Fibroblast of pulmonary artery (primary cell): ENCODE results near the gene ELOVL6.

ENCODE experiments used
- DNase-seq: peaks from one replicate; pipeline ENCODE4 v3.0.0-alpha.2; 2010; ENCODE audit warnings: low read depth
- H3K4me3 ChIP-seq: replicated peaks from 2 replicates; pipeline ENCODE4 v1.5.1; 2011; ENCODE audit warnings: low read depth, mild to moderate bottlenecking, control low read depth, low read length, moderate library complexity
- TF ChIP-seq, protein P1 (sequence below): IDR thresholded peaks from 2 replicates; pipeline ENCODE4 v1.5.1; 2011; ENCODE audit warnings: mild to moderate bottlenecking, control low read depth, low read length, inconsistent platforms; ENCODE audit errors: missing control alignments

Gene ELOVL6

DNA sequence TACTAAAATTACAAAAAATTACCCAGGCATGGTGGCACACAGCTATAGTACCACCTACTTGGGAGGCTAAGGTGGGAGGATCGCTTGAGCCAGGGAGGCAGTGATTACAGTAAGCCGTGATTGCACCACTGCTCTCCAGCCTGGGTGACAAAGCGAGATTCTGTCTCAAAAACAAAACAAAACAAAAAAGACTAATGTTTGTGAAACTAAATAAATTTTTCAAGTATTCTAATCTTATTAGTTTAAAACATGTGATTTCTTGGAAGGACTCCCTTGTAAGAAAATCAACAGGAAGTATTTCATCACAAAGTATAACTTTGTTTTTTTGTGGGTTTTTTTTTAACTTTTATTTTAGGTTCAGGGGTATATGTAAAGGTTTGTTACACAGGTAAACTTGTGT is 196.1 kb downstream of the ELOVL6 start:
- H3K4me3 ChIP-seq = no peak overlapping the region
- peak; percentile 6 for DNase-seq
- TF ChIP-seq, protein P1, sequence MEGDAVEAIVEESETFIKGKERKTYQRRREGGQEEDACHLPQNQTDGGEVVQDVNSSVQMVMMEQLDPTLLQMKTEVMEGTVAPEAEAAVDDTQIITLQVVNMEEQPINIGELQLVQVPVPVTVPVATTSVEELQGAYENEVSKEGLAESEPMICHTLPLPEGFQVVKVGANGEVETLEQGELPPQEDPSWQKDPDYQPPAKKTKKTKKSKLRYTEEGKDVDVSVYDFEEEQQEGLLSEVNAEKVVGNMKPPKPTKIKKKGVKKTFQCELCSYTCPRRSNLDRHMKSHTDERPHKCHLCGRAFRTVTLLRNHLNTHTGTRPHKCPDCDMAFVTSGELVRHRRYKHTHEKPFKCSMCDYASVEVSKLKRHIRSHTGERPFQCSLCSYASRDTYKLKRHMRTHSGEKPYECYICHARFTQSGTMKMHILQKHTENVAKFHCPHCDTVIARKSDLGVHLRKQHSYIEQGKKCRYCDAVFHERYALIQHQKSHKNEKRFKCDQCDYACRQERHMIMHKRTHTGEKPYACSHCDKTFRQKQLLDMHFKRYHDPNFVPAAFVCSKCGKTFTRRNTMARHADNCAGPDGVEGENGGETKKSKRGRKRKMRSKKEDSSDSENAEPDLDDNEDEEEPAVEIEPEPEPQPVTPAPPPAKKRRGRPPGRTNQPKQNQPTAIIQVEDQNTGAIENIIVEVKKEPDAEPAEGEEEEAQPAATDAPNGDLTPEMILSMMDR = no peak

DNA sequence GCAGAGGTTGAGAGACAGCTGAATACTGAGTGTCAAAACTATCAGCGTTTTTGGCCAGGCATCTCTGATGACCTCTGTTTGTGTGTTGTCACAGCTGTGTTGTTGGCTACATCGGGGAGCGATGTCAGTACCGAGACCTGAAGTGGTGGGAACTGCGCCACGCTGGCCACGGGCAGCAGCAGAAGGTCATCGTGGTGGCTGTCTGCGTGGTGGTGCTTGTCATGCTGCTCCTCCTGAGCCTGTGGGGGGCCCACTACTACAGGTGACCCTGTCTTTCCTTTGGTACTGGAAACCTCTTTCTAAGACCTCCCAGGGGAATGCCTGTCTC is 198.9 kb downstream of the ELOVL6 start:
- no peak for DNase-seq
- H3K4me3 ChIP-seq = no peak overlapping the region
- TF ChIP-seq, protein P1 = no peak

DNA sequence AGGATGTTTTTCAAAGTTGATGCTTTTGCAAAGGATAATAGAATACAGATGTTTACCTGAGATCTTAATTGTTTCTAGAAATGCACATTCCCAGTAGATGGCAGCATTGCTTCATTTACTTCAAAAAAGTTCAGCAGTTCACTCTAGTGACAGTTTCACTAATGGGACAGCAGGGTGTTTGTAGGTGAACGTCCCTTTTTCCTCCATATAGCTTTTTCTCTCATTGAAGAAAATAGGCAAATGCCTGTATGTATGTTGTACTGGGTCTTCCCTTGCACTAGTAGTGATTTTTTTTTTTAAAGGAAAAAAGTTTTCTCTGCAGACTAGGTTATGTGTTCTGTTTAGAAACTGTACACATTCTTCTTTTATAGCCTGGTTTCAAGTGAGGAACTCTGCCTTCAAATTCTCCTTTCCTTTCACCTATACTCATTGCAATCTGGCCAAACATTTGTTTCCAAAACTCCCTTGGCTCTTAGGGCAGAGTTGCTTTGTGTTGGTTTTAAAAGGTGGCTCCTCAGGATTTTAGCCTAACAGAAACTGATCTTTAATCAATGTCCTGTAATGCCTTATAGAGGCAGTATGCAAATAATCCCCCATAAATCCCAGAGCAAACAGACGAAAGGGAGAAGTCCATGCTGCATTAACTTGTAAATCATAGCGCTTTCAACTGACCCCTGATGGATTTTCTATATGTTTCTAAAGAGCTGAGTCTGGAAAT is 199.4 kb downstream of the ELOVL6 start:
- DNase-seq = peak; percentile 76
- no peak overlapping the region for H3K4me3 ChIP-seq
- TF ChIP-seq, protein P1 = peak; percentile 66

DNA sequence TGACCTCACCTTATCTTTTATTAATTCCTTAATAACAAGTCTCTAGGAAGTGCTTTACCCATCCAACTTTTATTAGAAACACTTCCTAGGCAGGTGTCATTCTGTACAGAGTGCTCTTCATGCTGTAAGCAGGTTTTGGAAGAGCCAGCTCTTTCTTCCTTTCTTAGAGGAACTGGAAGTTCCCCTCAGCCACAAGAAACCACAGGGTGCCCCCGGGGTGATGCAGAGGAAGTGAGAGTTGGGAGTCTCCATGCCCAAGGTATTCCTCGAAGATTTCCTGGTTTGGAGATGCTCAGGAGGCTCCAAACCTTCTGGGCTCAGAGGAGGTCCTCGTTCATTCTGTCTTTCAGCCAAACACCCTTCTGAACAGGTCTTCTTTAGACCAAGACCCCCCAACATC is 201.9 kb downstream of the ELOVL6 start:
- no peak for DNase-seq
- TF ChIP-seq, protein P1 = no peak
- H3K4me3 ChIP-seq = no peak overlapping the region
